Measurements from ENCODE around the gene MYO10.

MYO10 gene

DNA sequence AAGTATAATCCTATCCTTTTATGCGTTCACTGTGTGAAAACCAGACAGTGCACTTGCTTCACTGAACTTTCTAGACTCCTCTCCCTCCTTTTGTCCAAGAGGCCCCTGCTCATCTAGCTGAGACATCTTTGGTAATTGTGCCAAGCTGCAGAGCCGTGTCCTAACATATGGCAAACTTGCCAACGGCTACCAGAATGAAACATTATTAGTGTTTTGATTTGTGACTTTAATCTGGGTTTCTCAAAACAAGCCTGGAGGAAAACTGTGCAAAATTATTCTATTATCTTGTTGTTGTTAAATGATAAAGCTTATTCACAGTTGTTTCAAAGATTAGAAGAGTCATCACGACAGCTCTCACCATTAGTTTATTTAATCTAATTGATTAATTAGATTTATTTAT lies 240.3 kb downstream of the MYO10 start:
- DNase-seq = no peak

- DNase-seq = no peak
Observed at GRCh38 chr5:16693879-16694278, 242.2 kb downstream of the MYO10 start.

GRCh38 chr5:16691731-16692130 lies 244.4 kb downstream of the MYO10 start:
- no peak for DNase-seq

- DNase-seq = peak in 1 of 2 experiments; percentile 26
Observed at GRCh38 chr5:16690243-16690852, 245.7 kb downstream of the MYO10 start.

- no peak for DNase-seq
Observed at GRCh38 chr5:16687898-16688297, 248.2 kb downstream of the MYO10 start.

DNA sequence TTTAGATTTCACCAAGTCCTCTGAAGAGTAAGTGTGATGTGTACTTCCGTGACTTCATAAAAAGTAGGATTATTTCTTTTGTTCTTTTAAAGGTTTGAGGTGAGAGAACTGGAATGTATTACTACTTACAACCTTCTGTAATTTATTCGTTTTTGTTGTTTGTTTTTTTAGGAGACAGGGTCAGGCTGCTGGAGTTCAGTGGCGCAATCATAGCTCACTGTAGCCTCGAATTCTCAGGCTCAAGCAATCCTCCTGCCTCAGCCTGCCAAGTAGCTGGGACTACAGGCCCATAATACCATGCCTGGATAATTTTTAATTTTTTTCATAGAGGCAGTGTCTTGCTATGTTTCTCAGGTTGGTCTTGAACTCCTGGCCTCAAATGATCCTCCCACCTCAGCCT lies 251.0 kb downstream of the MYO10 start:
- DNase-seq = no peak

GRCh38 chr5:16681876-16682275 lies 254.2 kb downstream of the MYO10 start:
- DNase-seq = no peak

DNA sequence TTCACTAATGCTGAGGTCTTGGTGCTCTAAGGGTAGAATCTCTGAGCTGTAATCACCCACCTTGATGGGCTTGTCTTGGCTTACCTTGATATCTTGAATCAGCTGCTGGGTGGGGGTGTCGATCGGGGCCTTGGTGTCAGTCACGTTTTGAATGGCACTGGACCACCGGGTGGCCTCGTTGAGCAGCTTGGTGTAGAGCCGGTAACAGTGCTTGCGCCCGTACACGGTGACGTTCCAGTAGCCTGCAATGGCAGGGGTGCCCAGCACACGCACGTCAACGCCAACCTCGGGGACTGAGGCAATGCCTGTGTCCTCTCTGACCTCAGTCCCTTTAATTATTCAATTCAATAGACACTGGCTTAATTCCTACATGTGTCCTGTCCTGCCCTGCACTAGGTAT lies 256.2 kb downstream of the MYO10 start:
- DNase-seq = no peak

DNA sequence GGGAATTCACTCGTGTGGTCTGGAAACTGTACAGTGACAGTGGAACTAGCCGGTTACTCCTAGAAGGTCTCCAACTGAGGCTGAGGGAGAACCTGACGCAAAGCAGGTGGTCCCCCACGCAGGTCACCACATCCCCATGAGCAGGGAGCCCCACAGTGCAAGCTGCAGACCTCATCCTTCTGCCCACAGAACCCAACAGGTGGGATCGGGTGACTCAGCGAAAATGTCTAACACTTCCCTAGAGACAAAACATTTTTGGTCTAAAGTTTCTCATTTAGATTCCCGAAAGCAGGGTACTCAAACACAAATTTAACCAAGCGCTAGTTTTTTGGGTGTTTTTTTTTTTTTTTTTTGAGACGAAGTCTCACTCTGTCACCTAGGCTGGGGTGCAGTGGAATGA lies 256.9 kb downstream of the MYO10 start:
- DNase-seq = no peak

DNA sequence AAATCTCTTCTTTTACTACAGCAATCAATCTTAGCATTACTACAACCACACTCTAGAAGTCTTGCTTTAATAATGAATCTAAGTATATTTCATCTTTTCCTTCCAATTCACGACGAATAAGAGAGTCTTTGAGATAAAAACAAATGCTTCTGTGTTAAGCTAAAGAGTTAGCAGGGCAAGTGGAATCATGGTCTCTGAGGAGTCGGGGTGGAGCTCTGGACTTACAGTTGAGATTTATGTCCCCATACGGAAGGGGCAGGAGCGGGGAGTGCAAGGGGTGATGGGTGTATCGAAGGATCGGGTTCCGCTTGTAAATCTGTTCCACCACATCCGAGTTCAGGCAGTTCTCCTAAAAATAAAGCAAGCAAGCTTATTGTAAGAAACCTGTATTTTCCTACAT lies 260.3 kb downstream of the MYO10 start:
- DNase-seq = no peak

DNA sequence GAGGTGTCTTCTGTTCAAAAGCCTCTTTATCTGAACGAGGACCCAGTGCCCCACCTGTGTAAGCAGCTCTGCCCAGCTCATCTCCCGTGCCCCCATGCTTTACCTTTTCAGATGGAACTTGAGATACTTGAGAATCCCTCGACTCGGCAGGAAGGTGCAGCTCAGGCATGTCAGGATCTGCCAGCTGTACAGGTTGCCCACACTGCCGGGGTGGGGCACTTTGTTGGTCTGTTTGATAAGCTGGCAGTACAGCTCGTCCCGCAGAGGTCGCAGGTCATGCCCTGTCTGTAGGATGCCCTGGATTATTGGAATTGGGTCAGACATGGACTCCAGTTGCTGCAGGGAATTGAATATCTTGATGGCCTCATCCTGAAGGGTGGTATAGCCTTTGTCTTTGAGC lies 261.3 kb downstream of the MYO10 start:
- no peak for DNase-seq

DNA sequence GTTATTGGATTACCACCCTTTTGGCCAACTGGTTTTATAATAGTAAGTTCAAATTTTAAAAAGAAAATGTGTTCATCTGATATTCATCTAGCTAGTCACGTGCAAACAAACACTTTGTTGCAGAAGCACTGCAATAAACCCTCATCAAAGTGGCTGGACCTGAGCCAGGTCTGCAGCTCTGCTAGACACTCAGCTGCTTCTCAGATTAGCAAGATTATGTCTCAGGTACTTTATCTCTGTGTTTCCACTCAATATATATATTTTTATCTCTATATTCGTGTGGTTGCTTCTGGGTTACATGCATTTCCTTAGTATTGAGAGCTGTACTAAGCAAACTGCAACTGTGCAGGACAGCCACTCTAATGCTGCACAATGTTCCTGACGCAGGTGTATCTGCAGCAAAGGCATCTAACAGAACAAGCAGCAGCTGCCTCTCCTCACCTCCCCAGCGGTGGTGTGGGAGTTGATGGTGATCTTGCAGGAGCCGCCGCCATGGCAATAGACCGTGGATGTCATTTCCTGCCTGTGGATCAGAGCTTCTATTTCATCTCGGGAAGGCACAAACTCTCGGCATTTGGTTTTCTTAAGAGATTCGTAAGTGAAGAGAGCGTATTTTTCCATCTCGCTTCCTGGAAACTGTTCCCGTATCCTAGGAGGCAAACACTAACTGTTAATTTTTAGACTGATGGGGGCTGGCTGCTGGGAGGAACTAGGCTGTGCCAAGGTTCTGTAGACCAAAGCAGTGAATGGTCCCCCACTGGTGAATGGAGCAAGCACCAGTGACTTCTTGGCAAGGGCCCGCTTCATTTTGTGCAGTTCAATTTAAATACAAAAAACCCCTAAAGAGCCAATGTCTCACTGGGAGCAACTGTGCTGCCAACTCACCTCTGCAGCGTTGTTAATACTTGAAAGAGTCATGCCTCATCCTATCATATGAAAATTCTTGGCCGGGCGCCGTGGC lies 262.6 kb downstream of the MYO10 start:
- DNase-seq = peak; percentile 29 to 37

- no peak for DNase-seq
Observed at GRCh38 chr5:16671208-16671607, 264.9 kb downstream of the MYO10 start.

GRCh38 chr5:16669776-16670175 lies 266.3 kb downstream of the MYO10 start:
- no peak for DNase-seq

DNA sequence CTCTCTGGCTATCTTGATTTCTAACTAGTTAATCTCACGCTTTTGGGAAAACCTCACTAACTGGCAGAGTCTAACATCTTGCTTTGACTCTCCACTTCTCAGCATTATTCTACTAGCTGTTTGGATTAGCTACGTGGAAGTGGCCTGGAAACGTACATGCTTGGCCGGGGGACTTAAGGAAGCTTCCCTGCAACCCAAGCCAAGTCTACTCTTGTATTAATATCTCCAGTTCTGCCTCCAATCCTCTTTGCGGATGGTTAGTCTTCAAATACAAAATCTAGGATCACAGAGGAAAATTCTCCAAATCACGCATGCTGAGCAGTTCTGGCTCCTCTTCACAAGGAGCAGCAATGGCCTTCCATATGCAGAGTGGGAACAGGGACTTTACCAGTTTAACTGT lies 267.5 kb downstream of the MYO10 start:
- DNase-seq = no peak

- DNase-seq = no peak
Observed at GRCh38 chr5:16668194-16668593, 267.9 kb downstream of the MYO10 start.

GRCh38 chr5:16666883-16667398 lies 269.1 kb downstream of the MYO10 start:
- DNase-seq = peak; percentile 9 to 37

DNA sequence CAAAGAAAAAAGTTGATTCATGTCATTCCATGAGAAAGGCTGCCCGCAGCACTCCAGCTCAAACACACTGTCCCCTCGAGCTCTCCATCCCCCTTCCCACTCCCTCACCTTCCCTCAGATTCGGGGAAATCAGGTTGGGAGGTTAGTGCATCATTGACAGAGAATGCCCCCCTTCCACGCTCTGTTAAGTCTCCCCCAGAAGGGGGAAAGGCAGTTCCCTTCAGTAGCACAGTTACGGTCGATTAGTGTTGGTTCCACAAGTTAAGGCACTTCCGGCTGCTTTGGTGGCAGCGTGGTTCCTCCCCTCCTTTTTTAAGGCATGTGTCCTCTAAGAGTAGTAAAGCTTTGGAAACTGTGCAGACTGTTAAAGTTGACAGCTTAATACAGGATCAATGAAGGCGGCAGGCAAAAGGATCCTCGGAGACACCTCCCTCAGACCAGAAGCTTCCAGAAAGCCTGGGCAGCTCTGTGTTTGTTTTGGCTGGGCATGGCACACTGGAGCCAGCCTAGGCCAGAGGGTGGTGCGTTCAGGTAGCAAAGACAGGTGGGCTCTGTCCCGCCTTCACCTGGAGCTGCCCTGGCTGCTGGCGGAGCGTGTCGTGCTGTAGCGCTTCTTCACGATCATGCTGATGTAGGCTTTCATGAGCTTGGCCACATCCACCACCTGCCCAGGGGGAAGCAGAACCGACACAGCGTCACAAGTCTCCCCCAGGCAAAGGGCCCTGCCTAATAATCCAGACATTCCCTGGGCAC lies 269.8 kb downstream of the MYO10 start:
- DNase-seq = no peak

DNA sequence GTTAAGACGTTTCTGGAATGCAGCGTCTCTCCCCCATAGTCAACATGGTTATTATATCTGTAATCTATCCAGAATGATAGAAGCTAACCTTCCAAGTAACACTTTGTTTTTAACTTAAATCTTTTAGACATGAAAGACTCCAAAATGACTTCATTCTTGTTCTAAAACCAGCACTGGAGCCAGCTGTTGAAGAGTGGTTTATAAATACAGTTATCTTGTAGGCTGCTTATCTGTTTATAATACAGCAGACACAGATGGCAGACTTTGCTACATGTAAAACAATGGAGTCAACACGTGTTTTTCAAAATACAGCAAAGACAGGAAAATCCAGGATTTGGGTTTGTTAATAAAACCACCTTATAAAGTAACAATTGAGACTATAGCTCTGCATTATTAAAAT lies 270.5 kb downstream of the MYO10 start:
- no peak for DNase-seq

DNA sequence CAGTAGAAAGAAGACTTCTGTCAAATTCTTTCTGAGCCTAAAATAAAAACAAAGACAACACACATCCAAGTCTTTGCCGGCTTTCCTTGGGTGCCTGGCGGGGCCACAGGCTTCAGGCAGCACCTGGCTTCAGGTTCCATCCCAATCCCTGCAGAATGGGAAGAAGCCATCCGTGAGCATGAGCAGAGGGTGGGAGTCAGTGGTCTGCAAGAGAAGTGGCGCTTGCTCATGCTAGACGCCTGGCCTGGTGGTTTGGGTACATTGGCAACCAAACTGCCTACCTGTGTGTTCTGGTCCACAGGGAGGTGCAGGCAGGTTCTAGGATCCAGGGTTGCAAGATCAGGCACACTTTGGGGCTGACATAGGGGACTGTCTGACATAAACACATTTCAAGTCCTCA lies 271.7 kb downstream of the MYO10 start:
- no peak for DNase-seq

DNA sequence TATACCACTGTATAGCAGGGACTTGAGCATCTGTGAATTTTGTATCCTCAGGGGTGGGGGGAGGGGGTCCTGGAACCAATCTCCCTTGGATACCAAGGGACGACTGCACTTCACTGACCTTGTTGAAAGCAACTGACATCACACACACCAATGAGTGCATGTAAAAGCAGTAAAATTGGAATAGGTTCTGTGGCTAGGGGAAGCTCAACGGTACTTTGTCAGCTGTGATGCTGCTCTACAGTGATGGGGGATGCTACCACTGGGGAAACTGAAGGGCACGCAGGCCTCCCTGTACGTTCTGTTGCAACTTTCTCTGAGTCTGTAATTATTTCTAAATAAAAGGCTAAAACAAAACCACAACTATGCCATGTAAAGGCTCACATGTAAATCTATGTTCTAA lies 272.2 kb downstream of the MYO10 start:
- DNase-seq = no peak

DNA sequence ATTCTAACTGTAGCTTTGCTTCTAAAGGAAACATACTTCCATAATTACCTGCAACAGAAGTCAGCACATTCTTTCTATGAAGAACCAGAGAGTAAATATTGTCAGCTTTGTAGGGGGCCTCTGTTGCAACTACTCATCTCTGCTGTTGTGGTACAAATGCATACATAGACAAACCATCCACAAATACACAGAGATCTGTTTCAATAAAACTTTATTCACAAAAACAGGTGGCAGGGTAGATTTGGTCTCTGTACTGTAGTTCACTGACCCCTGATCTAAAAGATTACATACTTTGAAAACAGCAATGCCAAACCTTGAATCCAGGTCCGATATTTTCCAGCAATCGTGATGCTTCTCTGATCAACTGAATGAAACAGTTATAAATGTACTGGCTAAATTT lies 274.4 kb downstream of the MYO10 start:
- DNase-seq = no peak

DNA sequence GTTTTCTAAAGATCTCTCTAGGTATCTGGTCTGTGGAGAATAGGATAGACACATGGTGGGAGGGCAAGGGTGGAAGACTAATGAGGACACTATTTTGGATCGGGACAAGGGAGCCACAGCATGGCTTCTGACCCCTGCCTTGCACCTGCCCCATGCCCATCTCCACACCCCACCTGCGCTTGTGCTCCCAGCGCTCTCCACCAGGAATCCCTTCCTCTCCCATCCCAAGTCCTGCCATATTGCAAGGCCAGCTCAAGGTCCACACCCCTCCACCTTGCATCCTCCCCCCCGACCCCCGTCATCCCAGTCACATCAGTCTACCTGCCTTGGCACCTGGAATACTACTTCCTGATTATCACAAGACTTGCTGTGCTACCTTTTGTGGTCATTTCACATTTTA lies 275.1 kb downstream of the MYO10 start:
- DNase-seq = no peak

- DNase-seq = no peak
Observed at GRCh38 chr5:16659536-16659935, 276.6 kb downstream of the MYO10 start.
